ENCODE data around the gene MBD3L2B. TPM values are rescaled to one million over a fixed set of nuclear protein-coding genes. Genes with fewer than 3 reads are reported as not detected.
"Not testable (repeated sequence)": the region's sequence is repeated elsewhere in the genome, so short reads cannot be mapped to it uniquely, and the experiment has no call there.

Gene MBD3L2B
- total and polyA plus RNA-seq, 9 of the 15 experiments (the other 6 are each of a cell fraction or from before 2014, with no cell fraction given): not detected

GRCh38 chr19:7055679-7056078 is 34.4 kb upstream of the MBD3L2B start:
- H3K9ac ChIP-seq (ENCODE audit: insufficient read depth in 1 of 2, low read depth in 2 of 2, low read length in 2 of 2); H3K36me3 ChIP-seq (ENCODE audit: control insufficient read depth, insufficient read depth, low read length); H3K4me1 ChIP-seq (replicated peaks in 1 of 2; ENCODE audit: control insufficient read depth in 2 of 2, insufficient read depth in 2 of 2, low read length in 2 of 2); H3K4me3 ChIP-seq; H4K20me1 ChIP-seq (replicated peaks; ENCODE audit: control insufficient read depth, insufficient read depth, low read length); H2AFZ ChIP-seq (ENCODE audit: low read depth, low read length); FAIRE-seq; in situ Hi-C loops (cut with MboI); H3K9me1 ChIP-seq (ENCODE audit: control insufficient read depth, insufficient read depth, low read length); H3K4me2 ChIP-seq (ENCODE audit: insufficient read depth, low read length); H3K27me3 ChIP-seq (ENCODE audit: control insufficient read depth in 2 of 2, insufficient read depth in 2 of 2, low read length in 2 of 2); intact Hi-C loops (cut with micrococcal nuclease); CTCF ChIA-PET (ENCODE audit: low intra/inter-chr PET ratio); DNase-seq (ENCODE audit: extremely low read depth in 1 of 4, low spot score in 3 of 4); POLR2A ChIA-PET; H3K9me3 ChIP-seq (replicated peaks; ENCODE audit: control insufficient read depth, insufficient read depth, low read depth, low read length); ATAC-seq; H3K79me2 ChIP-seq (ENCODE audit: control insufficient read depth, insufficient read depth, low read length); BruUV-seq (replicated peaks); H3K27ac ChIP-seq (ENCODE audit: extremely low read depth, low read depth, low read length): not testable (repeated sequence)
- TF ChIP-seq C11orf30 (IDR thresholded peaks at IDR 0.05; ENCODE audit: low read depth) (peak; percentile 41; the same call in 1 of the 2 replicates), MAFK (IDR thresholded peaks at IDR 0.05; ENCODE audit: low read length) (peak; percentile 28; the same call in 1 of the 2 replicates), ZNF316 (IDR thresholded peaks at IDR 0.05) (0 out of 2 replicates have a peak, but pooled peaks have one; percentile 16)
- 10% methylated on average over 12 of the region's 14 CpGs for WGBS (ENCODE audit: insufficient coverage, low coverage, missing lambda C conversion rate)

GRCh38 chr19:7054635-7055368 is 33.6 kb upstream of the MBD3L2B start:
- DNase-seq (ENCODE audit: extremely low read depth in 1 of 4, low spot score in 3 of 4); H3K4me3 ChIP-seq; H3K79me2 ChIP-seq (ENCODE audit: control insufficient read depth, insufficient read depth, low read length); CTCF ChIA-PET (ENCODE audit: low intra/inter-chr PET ratio); H4K20me1 ChIP-seq (replicated peaks; ENCODE audit: control insufficient read depth, insufficient read depth, low read length); in situ Hi-C loops (cut with MboI); FAIRE-seq; intact Hi-C loops (cut with micrococcal nuclease); H3K4me1 ChIP-seq (replicated peaks in 1 of 2; ENCODE audit: control insufficient read depth in 2 of 2, insufficient read depth in 2 of 2, low read length in 2 of 2); H2AFZ ChIP-seq (ENCODE audit: low read depth, low read length); POLR2A ChIA-PET; H3K27me3 ChIP-seq (ENCODE audit: control insufficient read depth in 2 of 2, insufficient read depth in 2 of 2, low read length in 2 of 2); ATAC-seq; H3K9ac ChIP-seq (ENCODE audit: insufficient read depth in 1 of 2, low read depth in 2 of 2, low read length in 2 of 2); H3K27ac ChIP-seq (ENCODE audit: extremely low read depth, low read depth, low read length); H3K9me3 ChIP-seq (replicated peaks; ENCODE audit: control insufficient read depth, insufficient read depth, low read depth, low read length); H3K36me3 ChIP-seq (ENCODE audit: control insufficient read depth, insufficient read depth, low read length); H3K9me1 ChIP-seq (ENCODE audit: control insufficient read depth, insufficient read depth, low read length); BruUV-seq (replicated peaks); H3K4me2 ChIP-seq (ENCODE audit: insufficient read depth, low read length): not testable (repeated sequence)
- 36% methylated on average over 12 of the region's 14 CpGs for WGBS (ENCODE audit: insufficient coverage, low coverage, missing lambda C conversion rate)

DNA sequence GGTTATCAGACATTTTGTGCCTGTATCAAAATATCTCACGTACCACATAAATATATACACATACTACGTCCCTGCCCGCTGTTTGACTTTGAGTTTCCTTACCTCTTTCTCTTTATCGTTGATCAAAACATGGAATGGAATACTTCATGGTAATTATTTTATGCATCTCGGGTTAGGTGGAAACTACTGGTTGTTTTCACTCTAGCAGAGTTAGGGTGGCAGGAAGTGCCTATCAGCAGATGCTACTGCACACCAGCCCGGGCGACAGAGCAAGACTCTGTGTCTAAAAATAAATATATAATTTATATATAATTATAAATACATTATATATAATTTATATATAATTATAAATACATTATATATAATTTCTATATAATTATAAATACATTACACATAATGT is 31.7 kb upstream of the MBD3L2B start:
- H3K4me2 ChIP-seq (ENCODE audit: insufficient read depth, low read length); ATAC-seq; H3K27ac ChIP-seq (ENCODE audit: extremely low read depth, low read depth, low read length); H3K9me3 ChIP-seq (replicated peaks; ENCODE audit: control insufficient read depth, insufficient read depth, low read depth, low read length); H3K27me3 ChIP-seq (ENCODE audit: control insufficient read depth in 2 of 2, insufficient read depth in 2 of 2, low read length in 2 of 2); in situ Hi-C loops (cut with MboI); intact Hi-C loops (cut with micrococcal nuclease); H3K4me3 ChIP-seq; H3K36me3 ChIP-seq (ENCODE audit: control insufficient read depth, insufficient read depth, low read length); BruUV-seq (replicated peaks); H2AFZ ChIP-seq (ENCODE audit: low read depth, low read length); H3K9me1 ChIP-seq (ENCODE audit: control insufficient read depth, insufficient read depth, low read length); DNase-seq (ENCODE audit: extremely low read depth in 1 of 4, low spot score in 3 of 4); POLR2A ChIA-PET; H3K9ac ChIP-seq (ENCODE audit: insufficient read depth in 1 of 2, low read depth in 2 of 2, low read length in 2 of 2); CTCF ChIA-PET (ENCODE audit: low intra/inter-chr PET ratio); H3K79me2 ChIP-seq (ENCODE audit: control insufficient read depth, insufficient read depth, low read length); H4K20me1 ChIP-seq (replicated peaks; ENCODE audit: control insufficient read depth, insufficient read depth, low read length); H3K4me1 ChIP-seq (replicated peaks in 1 of 2; ENCODE audit: control insufficient read depth in 2 of 2, insufficient read depth in 2 of 2, low read length in 2 of 2); FAIRE-seq: not testable (repeated sequence)
- 23% methylated on average over 7 of the region's 7 CpGs for WGBS (ENCODE audit: insufficient coverage, low coverage, missing lambda C conversion rate)
